Esophagus mucosa (tissue), 1 donor: ENCODE measurements around the gene PNPLA7. TPM values are rescaled to one million over a fixed set of nuclear protein-coding genes. Genes with fewer than 3 reads are reported as not detected.

Experiments used
- ATAC-seq: fragments of 200-7000 bp; cut with Tn5 transposase; one replicate; pipeline ENCODE4 v1.9.1; 2020
- total RNA-seq: library from RNA; stranded (reverse); gene quantifications from one replicate; pipeline ENCODE4 v1.2.4, GENCODE V29; 2023
- donor health status: DM: yes; HTN: yes; CAD: no.

The PNPLA7 gene
- total RNA-seq, 1 donor from 2014 or later = 1.0 TPM

DNA sequence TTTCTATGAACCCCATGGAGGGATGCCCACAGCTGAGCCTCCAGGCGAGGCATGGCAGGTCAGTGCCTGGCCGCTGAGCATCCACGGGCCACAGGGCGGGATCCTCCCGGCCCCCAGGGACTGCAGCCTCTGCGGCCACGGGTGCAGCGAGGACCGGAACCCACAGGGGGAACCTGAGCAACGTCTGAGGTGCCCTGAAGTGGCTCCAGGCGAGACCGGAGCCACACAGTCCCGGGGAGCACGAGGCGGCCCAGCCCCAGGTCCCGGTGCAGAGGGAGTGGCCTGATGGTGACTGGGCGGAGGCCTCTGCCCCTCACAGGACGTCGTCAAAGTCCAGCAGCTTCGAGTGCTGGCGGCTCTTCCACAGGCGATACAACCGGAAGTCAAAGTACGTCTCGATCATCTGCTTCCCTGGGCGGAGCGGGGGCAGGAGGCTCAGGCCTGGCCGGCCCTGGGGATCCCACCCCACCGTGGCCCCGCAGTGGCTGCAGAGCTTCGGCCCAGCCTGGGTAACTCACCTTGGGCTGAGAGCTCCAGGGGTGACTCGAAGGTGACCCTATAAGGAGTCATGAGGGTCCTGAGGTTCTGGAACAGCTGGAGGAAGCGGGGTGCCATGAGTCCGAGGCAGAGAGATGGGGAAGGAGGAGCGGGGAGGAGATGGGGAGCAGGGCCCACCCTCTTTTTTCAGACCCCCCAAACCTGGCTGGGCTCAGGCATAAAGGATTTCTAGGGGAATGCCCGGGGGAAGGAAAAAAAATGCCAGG, 100.9 kb downstream of the PNPLA7 start:
- no peak for ATAC-seq

DNA sequence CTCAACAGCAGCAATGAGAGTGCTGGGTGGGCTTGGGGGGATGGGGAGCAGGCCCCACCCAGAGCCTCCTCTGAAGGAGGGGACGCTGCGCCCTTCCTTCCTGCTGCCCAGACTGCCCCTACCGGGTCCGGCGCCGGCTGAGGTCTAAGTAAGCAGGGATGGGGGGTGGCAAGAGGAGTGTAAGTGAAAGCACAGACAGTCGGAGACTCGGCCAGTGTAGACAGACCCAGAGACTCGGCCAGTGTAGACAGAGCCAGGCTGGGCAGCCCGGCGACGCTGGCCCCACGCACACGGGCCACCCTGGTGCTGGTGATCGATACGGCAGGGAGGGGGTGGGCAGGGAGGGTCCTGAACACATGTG, 101.6 kb downstream of the PNPLA7 start:
- no peak for ATAC-seq

DNA sequence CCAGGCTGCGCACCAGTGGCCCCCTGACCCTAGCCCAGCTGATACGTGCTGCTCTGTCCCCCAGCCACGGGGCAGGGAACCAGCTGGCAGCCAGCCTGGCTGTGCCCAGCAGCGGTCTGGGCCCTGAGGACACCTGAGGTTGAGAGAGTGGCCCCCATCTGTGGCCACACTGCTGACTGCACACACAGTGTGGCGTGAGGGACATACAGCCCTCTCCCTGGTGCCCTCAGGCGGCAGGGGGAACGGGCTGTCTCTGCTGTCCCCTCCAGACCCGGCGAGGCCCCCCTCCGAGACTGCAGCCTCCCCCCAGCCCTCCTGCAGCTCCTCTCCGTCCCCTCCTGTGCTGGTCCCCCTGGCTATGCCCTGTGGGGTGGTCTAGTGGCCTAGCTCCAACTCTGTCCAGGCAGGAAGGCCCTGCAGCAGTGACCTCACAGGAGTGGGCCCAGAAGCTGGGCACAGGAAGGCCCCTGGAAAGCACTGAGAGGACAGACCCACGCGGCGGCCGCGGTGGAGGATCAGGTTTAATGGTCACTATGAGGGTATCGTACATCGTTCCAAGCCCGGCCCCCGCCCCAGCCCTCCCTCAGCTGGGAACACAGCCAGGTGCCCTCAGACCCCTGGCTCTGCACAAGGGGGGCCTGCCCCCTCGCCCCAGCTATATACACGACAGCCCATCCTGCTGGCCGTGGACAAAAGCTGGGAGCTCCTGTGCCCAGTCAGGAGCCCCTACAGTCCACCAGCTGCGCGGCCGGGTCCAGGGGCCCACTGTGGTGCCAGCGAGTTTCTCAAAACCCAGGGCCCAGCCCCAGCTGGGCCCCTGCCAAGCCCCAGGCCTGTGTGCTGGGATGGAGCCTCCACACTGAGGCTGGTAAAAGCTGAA, 102.2 kb downstream of the PNPLA7 start:
- ATAC-seq = no peak

DNA sequence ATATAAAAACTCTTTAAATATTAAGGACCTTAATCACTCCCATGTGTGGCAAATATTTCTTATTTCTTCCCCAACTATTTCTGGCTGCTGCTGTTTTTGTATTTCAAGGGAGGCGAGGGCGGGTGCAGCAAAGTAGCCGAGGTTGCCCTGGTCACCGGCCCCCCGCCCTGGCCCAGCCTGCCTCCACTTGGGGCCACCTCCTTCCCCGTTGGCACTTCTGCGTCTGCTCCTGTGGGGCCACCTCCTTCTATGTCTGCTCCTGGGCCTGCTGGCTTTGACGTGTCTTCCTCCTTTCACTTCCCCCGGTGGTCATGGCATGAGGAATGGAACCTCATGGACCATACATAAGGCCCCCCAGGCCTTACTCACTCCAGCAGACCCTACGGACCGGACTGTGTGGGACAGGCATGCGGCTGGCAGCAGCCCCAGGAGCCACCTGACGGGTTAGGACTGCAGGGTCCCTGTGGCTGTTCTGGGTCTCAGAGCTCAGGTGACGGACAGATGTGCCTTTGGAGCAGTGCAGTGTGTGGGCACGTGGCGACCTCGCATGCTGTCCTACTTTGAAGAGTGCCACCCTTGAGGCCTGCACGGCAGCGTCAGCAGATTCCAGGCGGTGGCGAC, 103.2 kb downstream of the PNPLA7 start:
- no peak for ATAC-seq

DNA sequence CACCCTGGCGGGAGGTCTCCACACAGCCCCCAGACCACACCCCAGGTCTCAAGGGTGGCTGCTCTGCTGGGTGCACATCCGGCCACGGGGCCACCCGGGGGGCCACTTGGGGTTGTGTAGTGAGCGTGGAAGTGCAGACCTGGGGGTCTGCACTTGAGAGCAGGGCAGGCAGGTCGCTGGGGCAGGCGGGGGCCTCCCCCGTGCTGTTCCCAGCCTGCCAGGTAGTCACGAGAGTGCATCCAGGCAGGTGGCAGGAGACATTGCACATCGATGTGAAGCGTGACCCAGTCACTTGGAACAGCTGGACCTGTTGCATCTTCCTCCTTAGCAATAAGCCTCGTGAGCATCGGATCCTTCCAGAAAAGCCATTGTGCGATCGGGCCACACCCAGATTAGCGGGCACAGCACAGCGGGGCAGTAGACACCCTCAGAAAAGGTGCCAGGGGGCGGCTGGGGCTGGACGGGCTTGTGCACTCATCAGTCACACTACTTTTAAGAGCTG, 104.2 kb downstream of the PNPLA7 start:
- ATAC-seq = peak; percentile 20

DNA sequence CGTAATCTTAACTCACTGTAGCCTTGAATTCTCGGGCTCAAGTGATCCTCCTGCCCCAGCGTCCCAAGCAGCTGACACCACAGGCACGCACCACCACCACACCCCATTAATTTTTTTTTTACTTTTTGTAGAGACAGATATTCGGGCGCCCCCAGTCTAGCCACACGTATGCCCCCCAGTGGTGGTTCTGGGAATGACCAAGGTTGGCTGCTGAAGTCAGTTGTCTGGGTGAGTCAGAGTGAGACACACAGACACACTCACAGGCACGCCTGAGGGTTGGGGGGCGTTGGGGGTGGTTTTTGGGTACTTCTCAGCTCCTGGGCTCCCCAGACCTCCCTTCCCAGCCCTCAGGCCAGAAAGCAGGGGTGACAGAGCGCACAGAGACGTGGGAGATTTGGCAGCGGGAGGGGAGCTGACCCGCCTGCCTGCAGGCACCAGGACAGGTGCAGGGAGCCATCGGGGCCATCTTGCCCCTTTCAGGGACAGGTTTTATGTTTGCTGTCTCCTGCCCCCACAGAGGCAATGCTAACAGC, 104.9 kb downstream of the PNPLA7 start:
- ATAC-seq = peak; percentile 81

DNA sequence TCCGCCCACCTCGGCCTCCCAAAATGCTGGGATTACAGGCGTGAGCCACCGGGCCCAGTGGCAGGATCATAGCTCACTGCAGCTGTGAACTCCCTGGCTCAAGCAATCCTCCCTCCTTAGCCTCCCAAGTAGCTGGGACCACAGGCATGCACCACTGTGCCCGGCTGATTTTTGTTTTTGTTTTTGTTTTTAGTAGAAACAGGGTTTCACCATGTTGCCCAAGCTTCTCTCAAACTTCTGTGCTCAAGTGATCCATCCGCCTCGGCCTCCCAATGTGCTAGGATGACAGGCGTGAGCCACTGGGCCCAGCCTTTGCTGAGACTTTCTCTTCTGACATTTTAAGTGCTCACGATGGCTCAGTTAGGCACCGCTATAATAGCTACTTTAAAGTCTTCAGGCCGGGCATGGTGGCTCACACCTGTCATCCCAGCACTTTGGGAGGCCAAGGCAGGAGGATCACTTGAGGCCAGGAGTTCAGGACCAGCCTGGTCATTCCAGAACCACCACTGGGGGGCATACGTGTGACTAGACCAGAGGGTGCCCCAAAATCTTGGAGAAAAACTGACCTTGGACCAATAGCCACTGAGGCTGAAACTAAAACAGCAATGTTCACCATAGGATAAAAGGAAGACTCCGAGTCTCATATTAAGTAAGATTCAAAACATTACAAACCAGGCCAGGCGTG, 106.0 kb downstream of the PNPLA7 start:
- no peak for ATAC-seq

DNA sequence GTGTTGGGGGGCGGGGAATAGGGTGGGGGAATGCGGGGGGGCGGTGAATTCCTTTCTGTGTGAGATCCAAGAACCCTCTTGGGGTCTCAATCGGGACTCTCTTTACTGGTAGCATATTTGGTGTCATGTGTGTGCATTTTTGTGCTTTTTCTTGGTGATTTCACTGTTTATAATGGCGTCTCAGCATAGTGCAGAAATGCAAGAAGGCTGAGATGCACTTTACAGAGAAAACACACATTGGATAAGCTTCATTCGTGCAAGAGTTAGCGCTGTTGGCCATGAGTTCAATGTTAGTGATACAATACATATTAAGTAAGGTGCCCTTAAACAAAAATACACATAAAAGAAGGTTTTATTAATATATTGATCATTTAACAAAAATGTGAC, 108.3 kb downstream of the PNPLA7 start:
- ATAC-seq = no peak

DNA sequence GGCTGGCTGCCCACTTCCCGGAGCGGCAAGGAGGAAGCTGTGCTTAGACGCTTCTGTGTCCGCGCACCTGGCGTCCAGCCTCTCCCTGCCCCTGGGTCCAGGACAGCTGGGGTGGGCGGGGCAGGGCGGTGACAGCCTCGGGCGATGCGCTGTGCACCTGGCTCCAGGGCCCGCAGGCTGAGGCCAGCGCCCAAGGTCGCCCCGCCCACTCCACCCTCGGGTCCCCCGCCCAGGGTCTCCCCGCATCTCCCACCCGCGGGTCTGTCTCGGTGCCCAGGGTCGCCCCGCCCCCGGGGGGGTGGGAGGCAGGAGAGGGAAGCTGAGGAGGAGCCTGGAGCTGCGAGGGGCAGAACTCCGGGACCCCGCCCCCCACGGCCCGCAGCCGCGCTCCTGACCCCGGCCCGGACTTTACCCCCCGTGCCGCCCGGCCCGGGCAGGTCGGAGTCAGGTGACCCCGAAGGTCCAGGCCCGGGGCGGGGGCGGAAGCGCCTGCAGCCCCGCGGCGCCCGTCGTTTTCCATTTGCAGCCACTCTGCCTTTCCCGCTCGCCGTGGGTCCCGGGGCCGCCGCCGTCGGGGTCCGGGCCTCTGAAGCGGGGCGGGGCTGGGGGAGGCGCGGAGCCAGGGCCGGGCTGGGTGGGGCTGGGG, 108.8 kb downstream of the PNPLA7 start, which contains the start of gene ENTPD8:
TSS of gene ENTPD8 (minus strand) at position 69 of the 646 bp plus-strand sequence. CDS start 3,072 bp downstream, outside the sequence.
- peak; percentile 14 for ATAC-seq

DNA sequence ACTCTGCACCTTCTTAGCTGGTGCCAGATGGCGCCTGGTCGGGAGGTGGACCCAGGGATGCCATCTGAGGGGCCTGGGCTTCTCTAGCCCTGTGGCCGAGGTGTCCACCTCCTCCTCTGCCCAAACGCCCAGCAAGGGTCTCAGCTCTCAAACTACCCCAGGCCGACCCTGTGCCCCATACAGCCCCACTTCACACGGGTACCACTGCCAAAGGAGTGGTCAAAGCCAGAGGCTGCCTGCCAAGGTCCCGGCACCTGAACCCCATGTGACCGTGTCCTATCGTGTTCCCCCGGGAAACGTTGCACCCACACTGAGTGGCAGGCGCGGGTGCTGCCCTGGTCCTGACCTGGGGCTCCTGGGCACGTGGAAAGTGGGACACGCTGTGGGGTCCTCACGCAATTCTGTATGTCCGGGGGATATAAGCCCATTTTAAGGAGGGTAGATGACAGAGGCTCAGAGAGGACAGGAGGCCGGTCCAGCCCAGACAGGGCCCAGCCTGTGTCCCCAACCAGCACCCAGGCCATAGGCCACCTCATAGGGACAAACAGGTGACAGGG, 111.0 kb downstream of the PNPLA7 start:
- no peak for ATAC-seq

DNA sequence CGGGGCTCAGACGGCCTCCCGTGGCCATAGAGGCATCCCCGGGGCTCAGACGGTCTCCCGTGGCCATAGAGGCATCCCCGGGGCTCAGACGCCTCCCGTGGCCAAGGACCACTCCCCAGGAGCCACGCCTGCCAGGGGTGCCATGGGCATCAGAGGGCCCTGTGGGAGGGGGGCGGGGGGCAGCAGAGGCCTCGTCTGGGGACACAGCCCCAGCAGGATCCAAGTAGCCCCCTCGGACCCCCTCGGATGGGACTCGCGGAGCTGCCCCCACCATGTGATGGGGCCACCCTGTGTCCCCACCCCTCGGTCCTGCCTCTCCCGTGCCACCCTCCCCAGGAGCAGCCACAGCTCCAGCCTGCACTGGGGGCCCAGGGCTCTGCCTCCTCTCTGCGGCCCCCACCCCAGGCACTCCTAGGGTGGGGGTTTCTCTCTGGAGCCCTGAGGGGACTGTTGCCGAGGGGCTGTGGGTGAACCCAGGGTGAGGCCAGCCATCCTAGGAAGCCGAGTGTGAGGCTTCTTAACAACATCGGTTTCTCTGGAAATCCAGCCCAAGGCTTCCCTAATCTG, 111.5 kb downstream of the PNPLA7 start:
- ATAC-seq = no peak

DNA sequence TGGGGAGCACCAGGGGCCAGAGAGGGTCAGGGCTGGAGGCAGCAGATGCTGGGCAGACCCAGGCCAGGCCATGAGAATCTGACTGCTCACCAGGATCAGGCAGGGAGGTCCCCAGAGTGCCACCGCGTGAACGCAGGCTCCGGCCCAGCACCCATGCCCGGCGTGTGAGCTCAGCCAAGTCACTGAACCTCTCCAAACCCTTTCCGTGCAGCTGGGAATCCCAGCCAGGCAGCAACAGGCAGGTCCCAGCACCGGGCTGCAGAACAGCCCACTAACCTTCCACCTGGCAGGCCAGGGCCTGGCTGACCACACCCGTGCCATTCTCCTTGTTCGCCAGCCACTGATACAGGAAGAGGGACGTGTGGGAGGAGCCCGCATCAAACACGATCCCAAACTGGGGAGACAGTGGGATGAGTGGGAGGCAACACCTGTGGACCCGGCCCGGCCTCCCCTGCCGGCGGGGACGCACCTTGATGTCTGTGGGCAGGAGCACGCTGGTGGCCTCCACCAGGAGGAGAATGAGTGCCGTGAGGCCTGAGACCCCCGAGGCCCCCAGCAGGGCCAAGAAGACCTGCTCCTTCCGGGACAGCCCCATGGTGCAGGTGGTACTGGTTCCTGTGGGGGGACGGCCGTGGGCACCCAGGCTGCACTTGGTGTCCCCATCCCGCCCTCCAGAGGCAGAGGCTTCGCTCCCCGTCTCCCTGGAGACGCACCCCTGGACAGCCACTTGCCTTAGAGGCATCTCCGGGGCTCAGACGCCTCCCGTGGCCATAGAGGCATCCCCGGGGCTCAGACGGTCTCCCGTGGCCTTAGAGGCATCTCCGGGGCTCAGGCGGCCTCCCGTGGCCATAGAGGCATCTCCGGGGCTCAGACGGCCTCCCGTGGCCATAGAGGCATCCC, 112.3 kb downstream of the PNPLA7 start:
- no peak for ATAC-seq

DNA sequence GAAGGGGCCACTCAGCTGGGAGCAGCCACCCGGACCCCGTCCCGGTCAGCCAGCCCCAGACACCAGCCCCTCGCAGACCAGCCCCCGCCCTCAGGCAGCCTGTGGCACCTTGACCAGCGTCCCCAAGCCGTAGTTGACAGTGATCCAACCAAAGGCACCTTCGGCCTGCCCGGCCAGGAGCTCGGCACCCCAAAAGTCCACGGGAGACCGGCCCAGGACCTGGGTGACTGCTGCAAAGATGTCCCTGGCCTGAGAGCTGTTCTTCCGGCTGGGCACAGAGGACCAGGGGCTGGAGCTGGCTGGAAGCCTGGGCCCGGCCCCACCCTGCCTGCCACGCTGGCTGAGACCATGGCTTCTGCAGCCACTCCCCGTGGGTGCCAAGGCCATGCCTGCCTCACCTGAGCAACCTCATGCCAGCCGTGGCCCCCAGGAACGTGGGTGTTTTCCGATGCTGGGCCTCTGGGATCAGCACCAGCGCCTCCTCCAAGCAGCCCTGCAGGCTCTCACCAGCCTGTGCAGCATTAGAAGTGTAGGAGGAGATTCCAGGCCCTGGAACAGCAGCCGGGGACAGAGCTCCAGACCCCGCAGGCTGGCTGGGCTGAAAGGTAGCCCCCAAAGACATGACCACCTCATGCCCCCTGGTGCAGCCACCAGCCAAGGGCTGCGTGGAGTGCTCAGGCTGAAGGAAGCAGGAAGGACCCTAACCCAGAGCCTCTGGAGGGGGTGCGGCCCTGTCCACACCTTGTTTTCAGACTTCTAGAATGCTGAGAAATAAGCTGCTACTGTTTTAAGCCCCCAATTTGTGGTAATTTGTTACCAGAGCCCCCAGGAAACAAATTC, 113.2 kb downstream of the PNPLA7 start:
- ATAC-seq = no peak

DNA sequence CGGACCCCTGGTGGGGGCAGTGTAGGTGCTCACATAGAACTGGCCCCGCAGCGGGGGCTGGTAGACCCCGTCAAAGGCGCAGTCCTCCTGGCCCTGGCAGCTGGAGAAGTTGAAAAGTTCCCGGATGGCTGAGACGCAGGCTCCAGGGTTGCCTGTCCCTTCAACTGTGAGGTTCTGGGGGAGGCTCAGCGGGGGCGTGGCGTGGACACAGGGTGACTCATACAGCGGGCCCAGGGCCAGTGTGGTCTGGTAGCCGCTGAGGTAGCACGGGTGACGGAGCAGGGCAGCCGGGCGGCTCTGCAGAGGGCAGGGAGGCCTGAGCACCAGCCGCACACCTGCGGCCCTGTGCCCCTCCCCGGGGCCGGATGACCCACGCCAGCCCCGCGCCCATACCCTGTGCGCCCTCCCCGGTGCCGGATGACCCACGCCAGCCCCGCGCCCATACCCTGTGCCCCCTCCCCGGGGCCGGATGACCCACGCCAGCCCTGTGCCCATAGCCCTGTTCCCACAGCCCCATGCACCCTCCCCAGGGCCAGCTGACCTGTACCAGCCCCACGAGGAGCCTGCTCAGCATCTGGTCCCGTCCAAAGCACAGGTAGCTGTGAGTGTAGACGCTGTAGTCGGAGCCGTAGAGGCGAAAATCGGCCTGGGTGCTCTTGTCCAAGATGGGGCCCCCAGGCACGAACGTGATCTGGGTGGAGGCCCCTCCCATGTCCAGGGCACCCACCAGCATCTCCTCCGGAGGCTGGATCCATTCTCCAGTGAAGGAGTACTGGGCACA, 114.0 kb downstream of the PNPLA7 start:
- peak; percentile 60 for ATAC-seq

DNA sequence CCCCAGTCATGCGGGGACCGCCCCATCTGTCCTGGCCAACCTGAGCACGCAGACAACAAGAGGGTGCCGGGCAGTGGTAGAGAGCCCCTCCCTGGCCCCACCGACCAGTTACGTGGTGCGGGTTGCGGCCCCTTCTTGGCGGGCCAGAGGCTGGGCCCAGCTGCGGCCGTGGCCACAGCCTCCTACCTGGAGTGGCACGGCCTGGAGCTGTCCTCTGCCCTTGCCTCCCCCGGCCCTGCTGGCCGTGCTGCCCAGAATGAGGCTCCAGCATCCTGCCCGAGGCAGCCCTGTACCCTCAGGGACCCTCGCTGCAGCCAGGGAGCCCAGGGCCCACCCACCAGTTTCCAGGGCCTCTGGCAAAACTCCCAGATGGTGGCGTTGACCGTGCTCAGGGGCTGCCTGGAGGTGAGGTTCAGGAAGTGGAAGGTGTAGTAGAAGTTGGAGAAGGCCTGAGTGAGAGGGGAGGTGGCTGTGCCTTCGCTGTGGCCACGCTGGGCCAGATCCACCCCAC, 114.8 kb downstream of the PNPLA7 start:
- ATAC-seq = no peak

DNA sequence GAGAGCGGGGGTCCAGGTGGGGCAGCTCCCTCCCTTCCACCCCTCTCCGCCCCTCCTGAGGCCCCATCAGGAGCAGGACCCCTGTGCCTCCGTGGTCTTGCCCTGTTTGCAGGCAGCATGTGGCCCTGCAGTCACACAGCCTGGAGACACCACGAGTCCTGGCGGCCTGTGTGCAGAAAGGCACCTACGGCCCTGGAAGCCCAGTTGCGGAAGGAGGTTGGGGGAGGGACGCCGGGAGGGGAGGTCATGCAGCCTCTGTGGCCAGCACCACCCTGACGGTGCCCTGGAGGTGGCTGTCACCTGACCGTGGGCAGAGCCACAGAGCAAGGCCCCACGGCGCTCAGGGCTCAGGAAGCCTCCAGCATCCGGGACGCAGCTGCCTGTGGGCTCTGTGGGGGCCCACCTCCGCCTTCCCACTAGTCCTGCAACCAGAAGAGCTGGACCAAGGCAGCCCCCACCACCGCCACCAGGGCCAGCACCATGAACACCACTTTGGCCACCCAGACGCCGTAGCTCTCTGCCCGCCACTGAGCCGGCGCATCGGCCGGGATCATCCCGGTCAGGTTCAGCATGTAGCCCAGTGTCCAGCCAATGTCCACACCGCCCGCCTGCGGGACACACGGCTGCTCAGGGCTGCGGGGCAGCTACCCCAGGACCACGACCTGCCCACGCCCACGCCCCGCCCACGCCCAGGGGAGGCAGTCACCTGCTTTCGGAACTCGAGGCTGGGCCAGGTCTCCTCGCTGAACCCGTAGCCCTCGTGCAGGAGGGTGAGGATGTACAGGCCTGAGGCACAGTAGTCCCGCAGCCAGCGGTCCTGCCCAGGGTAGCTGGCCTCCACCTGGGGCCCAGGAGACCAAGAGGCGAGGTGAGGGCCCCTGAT, 115.5 kb downstream of the PNPLA7 start:
- ATAC-seq = no peak

DNA sequence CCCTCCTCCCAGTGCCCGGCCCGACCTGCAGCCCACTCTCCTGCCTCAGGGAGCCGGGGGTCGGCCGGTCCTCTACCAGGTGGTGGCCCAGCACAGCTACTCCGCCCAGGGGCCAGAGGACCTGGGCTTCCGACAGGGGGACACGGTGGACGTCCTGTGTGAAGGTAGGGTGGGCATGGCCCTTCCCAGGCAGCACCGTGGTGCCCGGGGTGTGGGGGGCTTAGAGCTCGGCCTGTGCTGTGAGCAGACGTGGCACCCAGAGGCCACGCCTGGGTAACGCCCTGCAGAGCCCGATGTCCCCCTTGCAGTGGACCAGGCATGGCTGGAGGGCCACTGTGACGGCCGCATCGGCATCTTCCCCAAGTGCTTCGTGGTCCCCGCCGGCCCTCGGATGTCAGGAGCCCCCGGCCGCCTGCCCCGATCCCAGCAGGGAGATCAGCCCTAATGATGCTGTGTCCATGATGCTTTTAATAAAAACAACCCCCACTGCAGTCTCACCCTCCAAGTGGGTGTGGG, 116.2 kb downstream of the PNPLA7 start:
- ATAC-seq = no peak
